ENCODE measurements around the gene YAE1.
A peak's percentile ranks its signal among the peaks of the same experiment; 100 is the strongest.

The YAE1 gene

GRCh38 chr7:39582536-39582935 is 16.3 kb downstream of the YAE1 start:
- TF ChIP-seq USF1 (IDR thresholded peaks at IDR 0.05), result no peak
- TF ChIP-seq NFIC (IDR thresholded peaks at IDR 0.05), result no peak
- TF ChIP-seq ZBTB7A (IDR thresholded peaks at IDR 0.05; ENCODE audit: low read depth), result no peak
- TF ChIP-seq CREB1 (IDR thresholded peaks at IDR 0.05; ENCODE audit: low read depth), result no peak
- no peak for TF ChIP-seq CEBPB (IDR thresholded peaks at IDR 0.05)
- TF ChIP-seq TAF1 (IDR thresholded peaks at IDR 0.05; ENCODE audit: low read depth), result no peak
- TF ChIP-seq TEAD4 (IDR thresholded peaks at IDR 0.05), result no peak
- TF ChIP-seq, protein P1, sequence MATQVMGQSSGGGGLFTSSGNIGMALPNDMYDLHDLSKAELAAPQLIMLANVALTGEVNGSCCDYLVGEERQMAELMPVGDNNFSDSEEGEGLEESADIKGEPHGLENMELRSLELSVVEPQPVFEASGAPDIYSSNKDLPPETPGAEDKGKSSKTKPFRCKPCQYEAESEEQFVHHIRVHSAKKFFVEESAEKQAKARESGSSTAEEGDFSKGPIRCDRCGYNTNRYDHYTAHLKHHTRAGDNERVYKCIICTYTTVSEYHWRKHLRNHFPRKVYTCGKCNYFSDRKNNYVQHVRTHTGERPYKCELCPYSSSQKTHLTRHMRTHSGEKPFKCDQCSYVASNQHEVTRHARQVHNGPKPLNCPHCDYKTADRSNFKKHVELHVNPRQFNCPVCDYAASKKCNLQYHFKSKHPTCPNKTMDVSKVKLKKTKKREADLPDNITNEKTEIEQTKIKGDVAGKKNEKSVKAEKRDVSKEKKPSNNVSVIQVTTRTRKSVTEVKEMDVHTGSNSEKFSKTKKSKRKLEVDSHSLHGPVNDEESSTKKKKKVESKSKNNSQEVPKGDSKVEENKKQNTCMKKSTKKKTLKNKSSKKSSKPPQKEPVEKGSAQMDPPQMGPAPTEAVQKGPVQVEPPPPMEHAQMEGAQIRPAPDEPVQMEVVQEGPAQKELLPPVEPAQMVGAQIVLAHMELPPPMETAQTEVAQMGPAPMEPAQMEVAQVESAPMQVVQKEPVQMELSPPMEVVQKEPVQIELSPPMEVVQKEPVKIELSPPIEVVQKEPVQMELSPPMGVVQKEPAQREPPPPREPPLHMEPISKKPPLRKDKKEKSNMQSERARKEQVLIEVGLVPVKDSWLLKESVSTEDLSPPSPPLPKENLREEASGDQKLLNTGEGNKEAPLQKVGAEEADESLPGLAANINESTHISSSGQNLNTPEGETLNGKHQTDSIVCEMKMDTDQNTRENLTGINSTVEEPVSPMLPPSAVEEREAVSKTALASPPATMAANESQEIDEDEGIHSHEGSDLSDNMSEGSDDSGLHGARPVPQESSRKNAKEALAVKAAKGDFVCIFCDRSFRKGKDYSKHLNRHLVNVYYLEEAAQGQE (IDR thresholded peaks at IDR 0.05; ENCODE audit: low read depth), result no peak
- TF ChIP-seq EGR1 (IDR thresholded peaks at IDR 0.05), result no peak
- no peak for TF ChIP-seq FOXM1 (IDR thresholded peaks at IDR 0.05; ENCODE audit: borderline replicate concordance, low read depth)
- no peak for TF ChIP-seq RAD21 (IDR thresholded peaks at IDR 0.05; ENCODE audit: low read depth)
- no peak for TF ChIP-seq TCF12 (IDR thresholded peaks at IDR 0.05; ENCODE audit: low read depth)
- TF ChIP-seq EP300 (IDR thresholded peaks at IDR 0.05; ENCODE audit: borderline replicate concordance), result no peak

DNA sequence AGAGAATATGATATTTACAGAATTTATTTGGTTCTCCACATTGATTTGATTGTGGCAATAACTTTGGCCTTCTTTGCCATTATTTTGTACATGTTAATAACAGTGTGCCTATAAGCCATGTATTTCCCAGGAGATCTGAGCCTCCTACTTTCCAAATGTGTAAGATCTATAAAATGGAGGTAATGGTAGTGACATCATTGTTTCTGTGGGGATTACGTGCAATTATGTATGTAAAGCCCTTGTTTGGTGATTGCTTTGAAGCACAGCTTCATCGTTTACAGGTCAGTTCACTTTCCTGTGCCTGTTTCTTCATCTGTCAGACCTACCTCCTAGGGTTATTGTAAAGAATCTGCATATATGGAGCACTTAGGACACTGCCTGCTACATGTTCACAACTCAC is 17.3 kb downstream of the YAE1 start:
- TF ChIP-seq EGR1 (IDR thresholded peaks at IDR 0.05) (no peak), FOXM1 (IDR thresholded peaks at IDR 0.05; ENCODE audit: borderline replicate concordance, low read depth) (no peak), YY1 (IDR thresholded peaks at IDR 0.05; ENCODE audit: low read depth) (no peak), CEBPB (IDR thresholded peaks at IDR 0.05) (no peak), ZBTB7A (IDR thresholded peaks at IDR 0.05; ENCODE audit: low read depth) (no peak), TEAD4 (IDR thresholded peaks at IDR 0.05) (no peak), NFIC (IDR thresholded peaks at IDR 0.05) (no peak), USF1 (IDR thresholded peaks at IDR 0.05) (no peak), CREB1 (IDR thresholded peaks at IDR 0.05; ENCODE audit: low read depth) (no peak), RAD21 (IDR thresholded peaks at IDR 0.05; ENCODE audit: low read depth) (no peak)
- TF ChIP-seq, protein P1 (IDR thresholded peaks at IDR 0.05; ENCODE audit: low read depth), result no peak

DNA sequence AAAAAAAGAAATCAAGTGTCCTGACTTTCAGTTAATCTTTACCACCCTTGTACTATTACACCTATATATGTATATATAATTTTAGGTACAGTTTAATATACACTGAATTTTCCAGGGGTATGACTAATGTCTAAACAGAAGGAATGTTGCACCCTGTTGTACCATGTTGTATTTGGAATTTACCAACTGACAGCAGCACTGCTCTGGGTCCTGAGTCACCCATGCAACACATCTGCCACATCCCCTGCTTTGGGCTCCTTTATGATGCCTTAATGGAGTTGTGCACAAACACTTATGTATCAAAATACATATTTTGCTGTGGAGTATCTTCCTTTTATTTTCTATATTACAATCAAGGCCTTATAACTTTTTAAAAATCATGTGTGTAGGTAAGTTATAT is 21.2 kb downstream of the YAE1 start:
- no peak for TF ChIP-seq EP300 (IDR thresholded peaks at IDR 0.05; ENCODE audit: borderline replicate concordance)
- no peak for TF ChIP-seq EGR1 (IDR thresholded peaks at IDR 0.05)
- TF ChIP-seq YY1 (IDR thresholded peaks at IDR 0.05; ENCODE audit: low read depth), result no peak
- TF ChIP-seq TAF1 (IDR thresholded peaks at IDR 0.05; ENCODE audit: low read depth), result no peak
- TF ChIP-seq RAD21 (IDR thresholded peaks at IDR 0.05; ENCODE audit: low read depth), result no peak

GRCh38 chr7:39588416-39588815 is 22.2 kb downstream of the YAE1 start:
- TF ChIP-seq YY1 (IDR thresholded peaks at IDR 0.05; ENCODE audit: low read depth), result no peak
- TF ChIP-seq TAF1 (IDR thresholded peaks at IDR 0.05; ENCODE audit: low read depth), result no peak

- no peak for TF ChIP-seq YY1 (IDR thresholded peaks at IDR 0.05; ENCODE audit: low read depth)
- TF ChIP-seq RAD21 (IDR thresholded peaks at IDR 0.05; ENCODE audit: low read depth), result no peak
- TF ChIP-seq TEAD4 (IDR thresholded peaks at IDR 0.05), result peak; percentile 75
- no peak for TF ChIP-seq CREB1 (IDR thresholded peaks at IDR 0.05; ENCODE audit: low read depth)
- no peak for TF ChIP-seq EGR1 (IDR thresholded peaks at IDR 0.05)
- TF ChIP-seq FOXM1 (IDR thresholded peaks at IDR 0.05; ENCODE audit: borderline replicate concordance, low read depth), result no peak
- peak; percentile 17; the same call in 1 of the 2 replicates for TF ChIP-seq TCF12 (IDR thresholded peaks at IDR 0.05; ENCODE audit: low read depth)
- no peak for TF ChIP-seq TAF1 (IDR thresholded peaks at IDR 0.05; ENCODE audit: low read depth)
- TF ChIP-seq EP300 (IDR thresholded peaks at IDR 0.05; ENCODE audit: borderline replicate concordance), result no peak
- TF ChIP-seq ZBTB7A (IDR thresholded peaks at IDR 0.05; ENCODE audit: low read depth), result no peak
- TF ChIP-seq, protein P1 (IDR thresholded peaks at IDR 0.05; ENCODE audit: low read depth), result no peak
- TF ChIP-seq, protein P2, sequence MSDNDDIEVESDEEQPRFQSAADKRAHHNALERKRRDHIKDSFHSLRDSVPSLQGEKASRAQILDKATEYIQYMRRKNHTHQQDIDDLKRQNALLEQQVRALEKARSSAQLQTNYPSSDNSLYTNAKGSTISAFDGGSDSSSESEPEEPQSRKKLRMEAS (IDR thresholded peaks at IDR 0.05), result no peak
These were observed 23.3 kb downstream of the YAE1 start for GRCh38 chr7:39589323-39590111.
